NCI-H2029 treated with DMSO at 0.1 percent for 48 hours (cell line): ENCODE measurements around the gene SMYD3.

ENCODE experiments used
- DNase-seq: peaks from one replicate; lab custom pipeline; 2025; lab: John Stamatoyannopoulos, UW

Gene SMYD3

DNA sequence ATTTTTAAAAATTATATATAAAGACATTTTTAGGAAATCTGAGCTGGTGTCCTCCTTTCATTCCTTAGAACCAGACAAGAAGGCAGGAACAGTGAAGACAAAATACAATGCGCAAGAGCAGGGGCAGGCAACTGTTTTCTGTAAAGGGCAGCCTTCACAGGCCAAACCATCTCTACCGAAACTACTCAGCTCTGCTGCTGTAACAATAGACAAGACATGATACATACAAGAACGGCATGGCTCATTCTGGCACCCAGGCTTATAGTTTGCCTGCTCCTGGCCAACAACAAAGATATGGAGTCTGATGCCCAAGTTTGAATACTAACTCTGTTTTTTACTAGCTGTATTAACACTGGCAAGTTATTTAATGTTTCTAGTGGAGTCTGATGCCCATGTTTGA lies 232.0 kb downstream of the SMYD3 start:
- DNase-seq = no peak

DNA sequence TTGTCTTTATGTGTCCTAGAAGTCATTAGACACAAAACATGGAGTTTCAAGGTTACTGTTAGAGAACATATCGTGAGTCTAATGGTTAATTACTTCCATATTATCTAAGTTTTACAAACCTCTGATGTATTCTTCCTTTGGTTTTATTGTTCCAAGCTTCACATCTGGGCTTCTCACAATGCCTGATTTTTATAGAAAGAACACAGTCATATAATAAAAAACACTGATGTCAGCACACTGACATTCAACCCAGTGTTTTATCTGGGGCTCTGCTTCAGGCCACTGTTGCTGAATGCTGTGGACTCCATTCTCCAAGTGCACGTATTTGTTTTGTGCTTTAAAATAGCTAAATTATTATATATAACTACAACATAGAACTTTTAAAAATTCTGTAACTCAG lies 232.9 kb downstream of the SMYD3 start:
- no peak for DNase-seq

DNA sequence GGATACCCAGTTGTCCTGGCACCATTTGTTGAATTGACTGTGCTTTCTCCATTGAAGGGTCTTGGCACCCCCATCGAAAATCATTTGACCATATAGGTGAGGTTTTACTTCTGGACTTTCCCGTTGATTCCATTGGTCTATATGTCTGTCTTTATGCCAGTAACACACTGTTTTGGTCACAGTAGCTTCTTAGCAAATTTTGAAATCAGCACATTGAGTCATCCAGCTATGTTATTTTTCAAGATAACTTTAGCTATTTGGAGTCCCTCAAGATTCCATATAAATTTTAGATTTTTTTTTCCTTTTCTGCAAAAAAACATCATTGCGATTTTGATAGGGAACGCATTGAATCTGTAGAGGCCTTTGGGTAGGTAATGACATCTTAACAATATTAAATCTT lies 235.6 kb downstream of the SMYD3 start:
- no peak for DNase-seq

DNA sequence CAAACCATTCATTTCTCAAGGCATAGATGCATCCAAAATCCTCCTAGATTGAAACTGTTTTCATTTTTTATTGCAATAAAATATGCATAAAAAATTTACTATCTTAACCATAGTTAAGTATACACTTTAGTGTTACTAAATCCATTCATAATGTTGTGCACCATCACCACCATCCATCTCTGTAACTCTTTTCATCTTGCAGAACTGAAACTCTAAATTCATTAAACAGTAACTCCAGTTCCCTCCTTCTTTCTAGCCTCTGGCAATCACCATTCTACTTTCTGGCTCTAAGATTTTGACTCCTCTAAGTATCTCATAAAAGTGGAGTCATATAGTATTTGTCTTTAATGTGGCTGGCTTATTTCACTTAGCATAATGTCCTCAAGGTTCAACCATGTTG lies 236.8 kb downstream of the SMYD3 start:
- DNase-seq = no peak

DNA sequence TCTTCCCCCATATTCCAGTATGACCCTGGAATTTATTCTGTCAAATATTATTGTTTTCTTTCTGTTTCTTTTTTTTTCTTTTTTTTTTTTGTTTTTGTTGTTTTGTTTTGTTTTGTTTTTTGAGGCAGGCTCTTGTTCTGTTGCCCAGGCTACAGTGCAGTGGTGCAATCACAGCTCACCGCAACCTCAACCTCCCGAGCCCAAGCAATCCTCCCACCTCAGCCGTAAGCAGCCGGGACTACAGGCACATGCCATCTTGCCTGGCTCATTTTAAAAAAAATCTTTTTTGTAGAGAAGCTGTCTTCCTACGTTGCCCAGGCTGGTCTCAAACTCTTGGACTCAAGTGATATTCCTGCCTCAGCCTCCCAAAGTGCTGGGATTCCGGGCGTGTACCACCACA lies 237.6 kb downstream of the SMYD3 start:
- no peak for DNase-seq

DNA sequence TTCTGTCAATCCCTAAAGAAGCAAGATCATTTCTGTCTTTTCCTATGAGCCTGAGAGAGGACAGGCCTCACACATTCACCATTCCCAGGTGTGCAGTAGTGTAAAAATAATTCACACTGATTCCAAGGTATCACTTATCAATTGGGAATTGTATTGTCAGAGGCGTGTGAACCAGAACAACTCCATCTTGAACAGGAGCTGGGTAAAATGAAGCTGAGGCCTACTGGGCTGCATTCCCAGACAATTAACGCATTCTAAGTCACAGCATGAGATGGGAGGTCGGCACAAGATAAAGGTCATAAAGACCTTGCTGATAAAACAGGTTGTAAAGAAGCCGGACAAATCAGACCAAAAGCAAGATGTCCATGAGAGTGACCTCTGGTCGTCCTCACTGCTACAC lies 239.2 kb downstream of the SMYD3 start:
- no peak for DNase-seq

DNA sequence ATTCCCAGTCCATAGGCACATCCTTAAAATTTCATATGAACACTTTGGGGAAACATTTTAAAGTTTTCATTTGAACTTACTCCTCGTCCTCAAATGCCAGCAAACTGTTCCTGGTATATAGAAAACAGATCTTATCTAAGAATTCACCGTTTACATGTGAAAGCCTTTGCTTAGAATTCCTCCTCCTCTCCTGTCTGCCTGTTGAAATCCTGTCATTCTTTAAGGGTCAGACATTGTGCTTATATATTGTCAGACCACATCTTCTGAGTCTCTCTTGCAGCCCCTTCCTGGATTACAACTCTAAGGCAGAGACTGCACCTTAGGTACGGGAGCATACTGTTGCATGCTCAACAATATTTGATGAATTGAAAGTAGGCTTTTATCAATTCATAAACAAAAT lies 239.7 kb downstream of the SMYD3 start:
- no peak for DNase-seq

DNA sequence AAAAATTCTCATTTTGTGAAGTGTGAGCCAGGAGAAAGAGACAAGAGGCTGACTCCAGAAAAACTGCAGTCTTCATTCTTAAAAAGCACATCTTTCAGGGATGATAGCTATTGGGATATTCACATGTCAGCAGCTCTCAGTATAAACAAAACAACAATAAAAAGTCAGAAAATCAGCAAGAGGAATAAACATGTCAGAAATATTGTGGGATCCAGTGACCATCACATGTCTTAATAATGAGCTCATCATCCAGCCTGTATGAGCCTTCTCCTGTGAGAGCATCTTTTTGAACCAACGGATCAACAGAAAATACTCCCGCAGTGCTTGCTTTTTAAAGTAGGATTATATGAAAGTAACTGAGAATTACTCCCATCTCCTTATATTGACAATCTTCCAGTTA lies 241.6 kb downstream of the SMYD3 start:
- DNase-seq = no peak

DNA sequence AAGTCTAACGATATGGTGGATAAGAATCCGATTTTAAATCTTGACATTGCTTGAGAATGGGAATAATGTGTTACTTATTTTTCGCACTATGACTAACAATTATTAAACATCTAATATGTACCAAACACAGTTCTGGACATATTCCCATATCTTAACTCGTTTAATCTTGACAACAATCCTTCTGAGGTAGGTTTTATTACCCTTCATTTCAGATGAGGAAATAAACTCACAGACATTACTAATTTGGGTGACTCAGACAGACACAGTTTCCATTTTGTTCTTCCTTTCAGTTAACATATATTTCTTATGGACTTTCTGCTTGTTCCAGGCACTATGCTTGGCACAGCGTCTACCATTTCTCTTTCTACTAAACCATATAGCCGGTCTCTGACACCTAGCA lies 244.8 kb downstream of the SMYD3 start:
- no peak for DNase-seq

DNA sequence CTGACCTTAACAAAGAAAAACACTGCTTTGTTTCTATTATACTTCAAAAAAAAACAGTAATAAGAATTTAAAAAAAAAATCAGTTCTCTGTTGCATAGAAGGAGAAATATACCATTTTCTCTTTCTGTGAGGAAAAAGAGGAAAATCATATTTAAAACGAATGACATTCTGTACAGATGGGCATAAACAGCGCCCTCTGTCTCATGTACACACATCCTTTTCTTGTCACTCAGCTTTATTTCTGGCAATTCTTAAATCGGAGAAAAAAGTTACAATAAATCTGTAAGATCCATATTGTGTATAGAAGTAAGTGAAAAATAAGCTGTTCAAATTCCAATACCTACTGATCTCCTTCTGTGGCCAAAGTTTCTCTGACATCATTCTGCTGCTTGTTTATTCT lies 245.4 kb downstream of the SMYD3 start:
- DNase-seq = no peak

DNA sequence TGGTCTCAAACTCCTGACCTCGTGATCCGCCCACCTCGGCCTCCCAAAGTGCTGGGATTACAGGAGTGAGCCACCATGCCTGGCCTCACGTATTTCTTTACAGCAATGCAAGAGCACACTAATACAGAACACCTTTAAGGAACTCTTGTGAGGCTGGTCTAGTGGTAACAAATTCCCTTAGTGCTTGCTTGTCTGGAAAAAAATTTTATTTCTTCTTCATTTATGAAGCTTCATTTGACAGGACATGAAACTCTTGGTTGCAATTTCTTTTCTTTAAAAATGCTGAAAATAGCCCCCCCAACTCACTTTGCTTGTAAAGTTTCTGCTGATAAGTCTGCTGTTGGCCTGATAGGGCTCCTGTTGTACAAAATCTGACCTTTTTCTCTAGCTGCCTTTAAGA lies 248.8 kb downstream of the SMYD3 start:
- no peak for DNase-seq

DNA sequence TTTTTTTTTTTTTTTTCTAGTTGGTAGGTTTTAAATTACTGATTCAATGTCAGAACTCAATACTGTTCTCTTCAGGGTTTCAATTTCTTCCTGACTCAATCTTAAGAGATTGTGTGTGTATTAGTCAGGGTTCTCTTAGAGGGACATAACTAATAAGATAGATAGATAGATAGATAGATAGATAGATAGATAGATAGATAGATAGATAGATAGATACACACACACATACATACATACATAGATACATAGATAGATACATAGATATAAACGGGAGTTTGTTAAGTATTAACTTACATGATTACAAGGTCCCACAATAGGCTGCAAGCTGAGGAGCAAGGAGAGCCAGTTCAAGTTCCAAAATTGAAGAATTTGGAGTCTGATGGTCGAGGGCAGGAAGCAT lies 251.3 kb downstream of the SMYD3 start:
- DNase-seq = no peak

DNA sequence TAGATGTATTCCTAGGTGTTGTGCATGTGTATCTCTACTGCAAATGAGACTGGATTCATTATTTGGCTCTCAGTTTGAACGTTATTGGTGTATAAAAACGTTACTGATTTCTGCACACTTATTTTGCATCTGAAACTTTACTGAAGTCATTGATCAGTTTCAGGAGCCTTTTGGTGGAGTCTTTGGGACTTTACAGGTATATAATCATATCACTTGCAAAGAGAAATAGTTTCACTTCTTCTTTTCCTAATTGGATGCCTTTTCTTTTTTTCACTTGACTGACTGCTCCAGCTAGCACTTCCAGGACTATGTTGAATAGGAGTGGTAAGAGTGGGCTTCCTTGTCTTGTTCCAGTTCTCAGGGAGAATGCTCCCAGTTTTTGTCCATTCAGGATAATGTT lies 252.2 kb downstream of the SMYD3 start:
- DNase-seq = no peak

DNA sequence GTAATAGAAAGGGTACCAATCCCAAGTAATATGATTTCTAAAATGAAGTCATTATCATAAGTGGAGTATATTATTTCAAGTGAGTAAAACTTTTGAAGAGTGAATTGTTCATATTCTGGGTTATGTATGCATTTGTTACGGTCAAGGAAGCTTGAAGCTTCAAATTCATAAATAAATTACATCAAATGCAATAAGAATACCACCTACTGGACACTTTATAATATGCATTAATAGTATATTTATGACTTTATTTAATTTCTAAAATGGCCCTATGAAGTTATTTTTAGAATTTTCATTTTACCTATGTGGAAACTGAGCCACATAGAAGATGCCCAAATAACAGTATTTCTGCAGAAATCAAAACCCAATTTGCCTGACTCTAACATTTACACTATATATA lies 260.6 kb downstream of the SMYD3 start:
- DNase-seq = no peak

DNA sequence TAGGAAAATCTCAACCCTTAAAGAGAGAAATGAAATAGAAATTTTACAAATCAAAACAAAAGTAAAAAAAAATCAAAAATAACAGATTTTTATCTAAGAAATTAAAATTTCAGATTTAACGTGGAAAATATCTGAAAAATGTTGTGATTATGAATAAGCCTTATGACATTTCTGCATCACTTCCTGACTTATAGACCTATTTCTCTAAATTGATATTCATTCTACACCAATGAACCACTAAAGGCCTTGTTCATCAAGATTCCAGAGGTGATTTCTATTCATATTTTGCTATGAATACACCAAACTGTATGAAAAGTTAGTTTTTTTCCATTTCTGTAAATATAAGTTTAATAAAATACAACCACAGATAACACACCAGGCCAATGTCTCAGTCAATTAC lies 261.5 kb downstream of the SMYD3 start:
- no peak for DNase-seq

DNA sequence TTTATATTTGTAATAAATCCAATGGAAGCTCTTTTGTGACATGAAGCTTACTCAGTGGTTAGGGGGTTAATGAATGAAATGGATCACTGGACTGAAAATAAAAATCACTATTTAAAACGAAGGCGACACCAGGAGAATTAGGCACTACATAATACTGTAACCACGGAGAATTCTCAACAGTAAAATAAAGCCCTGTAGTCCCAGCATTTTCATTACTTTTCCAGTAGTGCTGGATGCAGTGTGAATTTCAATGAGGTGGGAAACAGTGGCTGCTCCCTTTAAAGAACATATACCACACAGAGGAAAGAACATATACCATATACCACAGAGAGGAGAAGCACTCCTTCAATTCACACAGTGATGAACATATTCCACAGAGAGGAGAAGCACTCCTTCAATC lies 275.0 kb downstream of the SMYD3 start:
- no peak for DNase-seq

DNA sequence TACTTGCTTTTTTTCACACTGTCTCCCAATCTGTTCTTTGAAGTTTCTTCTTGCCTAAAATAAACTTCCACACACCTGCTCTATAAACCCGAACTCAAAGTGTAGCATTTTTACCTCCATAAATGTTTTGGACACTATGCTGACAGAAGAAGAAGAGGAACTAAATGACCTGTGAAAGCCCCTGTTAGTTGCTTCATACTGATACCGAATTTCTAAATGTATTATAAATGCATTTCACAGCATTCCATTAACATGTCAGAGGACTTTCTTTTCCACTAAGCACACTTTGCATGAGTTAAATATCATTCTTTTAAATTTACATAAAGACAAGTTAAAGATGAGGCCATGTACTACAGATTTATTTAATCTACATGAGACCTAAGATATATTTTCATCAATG lies 281.0 kb downstream of the SMYD3 start:
- DNase-seq = no peak

DNA sequence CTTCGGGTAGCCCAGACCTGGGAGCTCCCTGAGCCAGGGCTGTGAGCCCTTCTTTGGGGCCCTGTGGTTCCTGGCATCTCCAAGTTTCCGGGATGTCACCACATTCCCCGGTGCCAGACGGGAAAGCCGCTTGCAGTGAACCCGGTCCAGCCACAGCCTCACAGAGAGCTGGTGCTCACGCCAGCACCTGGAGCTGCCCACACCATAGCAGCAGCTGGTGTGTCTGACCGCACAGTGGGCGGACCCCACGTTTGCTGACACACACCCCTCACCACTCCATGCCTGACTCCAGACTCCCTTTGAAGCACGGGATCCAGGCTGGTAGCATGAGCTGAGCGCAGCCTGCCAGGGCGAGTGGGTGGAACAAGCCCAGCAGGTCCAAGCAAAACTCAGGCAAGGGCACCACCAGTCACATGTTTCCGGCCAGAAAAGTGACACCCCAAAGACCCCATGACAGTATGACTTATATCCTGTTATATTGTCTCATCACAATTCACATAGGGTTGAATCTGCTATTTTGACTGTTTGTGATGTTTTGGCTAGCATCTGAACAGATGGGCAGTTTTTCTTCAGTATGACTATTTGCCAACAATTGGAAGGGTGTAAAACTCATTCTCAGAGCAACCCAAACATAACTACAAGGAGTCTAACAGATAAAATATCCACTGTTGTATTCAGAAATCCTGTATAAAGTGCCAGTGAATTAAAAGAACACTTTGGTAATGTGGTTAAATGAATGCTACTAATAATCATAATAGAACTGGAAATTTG lies 285.4 kb downstream of the SMYD3 start:
- no peak for DNase-seq

DNA sequence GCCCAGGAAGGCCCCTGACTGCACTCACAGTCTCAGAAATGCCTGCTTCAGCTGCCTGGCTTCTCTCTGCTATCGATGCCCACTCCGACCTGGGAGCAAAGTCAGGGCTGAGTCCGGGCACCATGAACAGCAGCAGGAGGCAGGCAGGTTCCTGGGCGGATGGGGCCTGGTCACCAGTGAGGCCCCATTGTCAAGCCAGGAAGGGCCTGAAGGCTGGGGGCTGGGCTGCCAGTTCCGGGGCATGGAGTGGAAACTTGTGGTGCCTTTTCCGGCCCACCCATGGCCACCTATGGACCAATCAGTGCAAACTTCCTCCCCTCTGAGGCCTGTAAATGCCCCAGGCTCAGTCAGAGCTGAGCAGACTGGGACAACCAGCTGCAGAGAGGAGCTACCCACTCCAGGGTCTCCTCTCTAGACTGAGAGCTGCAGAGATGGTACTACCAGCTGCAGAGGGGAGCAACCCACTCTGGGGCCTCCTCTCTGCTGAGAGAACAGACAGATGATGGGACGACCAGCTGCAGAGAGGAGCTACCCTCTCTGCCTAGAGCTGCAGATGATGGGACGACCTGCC lies 286.5 kb downstream of the SMYD3 start:
- no peak for DNase-seq

DNA sequence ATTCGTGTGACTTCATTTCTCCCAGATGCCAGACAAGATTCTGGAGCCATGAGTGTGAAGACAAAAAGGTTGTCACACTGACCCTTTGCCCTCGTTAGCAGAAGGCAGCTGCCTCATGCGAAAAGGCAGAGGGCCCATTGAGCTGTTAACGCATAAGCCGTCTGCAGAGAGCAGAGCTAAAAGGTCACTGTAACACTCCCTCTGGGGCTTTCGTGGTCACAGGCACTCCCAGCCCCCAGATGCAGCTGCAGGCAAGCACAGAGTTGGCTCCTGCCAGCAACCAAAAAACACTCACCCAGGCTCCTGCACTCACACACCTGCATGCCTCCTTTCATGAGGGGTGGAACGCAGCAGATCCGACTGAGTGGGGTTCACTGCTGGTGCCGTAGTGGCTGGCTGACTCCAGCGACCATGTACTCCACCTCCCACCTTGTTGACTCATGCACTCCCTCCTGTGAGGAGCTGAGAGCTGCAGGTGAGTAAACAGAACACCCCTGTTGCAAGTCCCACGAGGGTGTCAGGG lies 287.5 kb downstream of the SMYD3 start:
- DNase-seq = peak; percentile 82

DNA sequence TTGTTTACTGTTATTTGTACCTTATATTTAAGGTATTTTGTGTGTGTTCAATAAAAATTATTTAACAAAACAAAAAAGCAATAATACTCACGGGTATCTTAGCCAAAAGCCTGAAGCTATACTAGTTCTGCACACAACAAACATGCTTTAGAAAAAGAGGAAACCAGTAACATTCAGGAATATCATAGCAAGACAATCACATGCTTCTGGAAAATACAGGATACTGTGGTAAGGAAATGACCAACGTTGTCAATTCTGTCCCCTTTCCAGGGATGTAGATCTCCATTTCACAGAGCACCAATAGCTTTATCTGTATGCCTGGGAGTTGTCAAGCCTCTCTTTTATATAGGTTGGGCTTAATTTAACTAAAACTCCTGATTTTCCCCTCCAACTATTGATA lies 288.4 kb downstream of the SMYD3 start:
- peak; percentile 22 for DNase-seq

DNA sequence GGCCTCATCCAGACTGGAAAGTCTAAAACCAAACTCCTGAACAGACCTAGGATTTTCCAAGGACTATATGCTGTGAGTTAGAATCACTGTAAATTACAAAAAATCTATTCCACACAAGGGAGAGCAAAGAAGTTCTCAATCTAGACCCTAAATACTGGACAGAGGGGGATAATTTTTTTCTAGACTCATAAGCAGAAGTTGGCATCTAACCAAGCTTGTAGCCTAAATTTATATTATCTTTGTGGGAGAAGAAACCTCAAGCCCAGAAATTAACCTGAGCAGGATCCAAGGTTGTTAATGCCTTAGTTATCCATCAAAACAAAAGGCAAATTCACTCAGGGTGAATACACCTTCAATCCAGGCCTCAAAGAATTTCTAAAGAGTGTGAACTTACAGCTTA lies 290.2 kb downstream of the SMYD3 start:
- DNase-seq = no peak

DNA sequence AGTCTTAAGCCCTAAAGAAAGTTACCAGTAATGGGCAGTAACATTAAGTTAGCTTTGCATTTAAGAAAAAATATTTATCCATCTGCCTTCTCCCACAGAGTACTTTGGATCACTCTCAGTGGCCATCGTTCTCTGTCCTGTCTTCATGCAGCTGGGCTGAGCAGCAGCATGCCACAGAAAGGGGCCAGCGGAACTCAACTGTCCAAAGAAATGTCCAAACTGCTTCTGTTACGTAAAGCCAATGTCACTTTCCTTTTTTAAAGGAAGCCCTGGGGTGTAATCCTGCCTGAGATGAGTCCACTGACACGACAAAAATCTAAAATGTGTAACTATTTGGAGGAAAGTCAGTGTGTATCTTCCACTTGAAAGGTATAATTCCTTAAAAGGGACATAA lies 291.6 kb downstream of the SMYD3 start:
- DNase-seq = no peak
